Fibroblast of lung (primary cell): ENCODE data around the gene CBFA2T3. TPM values are rescaled to one million over a fixed set of nuclear protein-coding genes. Genes with fewer than 3 reads are reported as not detected.

Source experiments
- DNase-seq, 2 donors: peaks; one replicate each; pipeline versions ENCODE4 v3.0.0 to v3.0.0-alpha.2; 2010; ENCODE audit warnings: low read depth in 2 of 2
- H2AFZ ChIP-seq: 2 replicates; pipeline ENCODE4 v1.5.1; 2012; ENCODE audit warnings: low read length, control low read depth, inconsistent platforms
- H3K27ac ChIP-seq: 2 replicates; pipeline ENCODE4 v1.5.1; 2011; ENCODE audit warnings: low read length, control low read depth; ENCODE audit not compliant: insufficient read depth
- H3K27me3 ChIP-seq: 2 replicates; pipeline ENCODE4 v1.5.1; 2011; ENCODE audit warnings: mild to moderate bottlenecking, low read length; ENCODE audit not compliant: control insufficient read depth, insufficient read depth
- H3K36me3 ChIP-seq: 2 replicates; pipeline ENCODE4 v1.5.1; 2011; ENCODE audit warnings: low read length; ENCODE audit not compliant: control insufficient read depth, insufficient read depth
- H3K4me1 ChIP-seq: 2 replicates; pipeline ENCODE4 v1.5.1; 2011; ENCODE audit warnings: low read length; ENCODE audit not compliant: control insufficient read depth, insufficient read depth; ENCODE audit errors: extremely low read depth
- H3K4me2 ChIP-seq: 2 replicates; pipeline ENCODE4 v1.5.1; 2011; ENCODE audit warnings: low read length, control low read depth; ENCODE audit not compliant: insufficient read depth; ENCODE audit errors: extremely low read depth
- H3K4me3 ChIP-seq, 4 experiments: fragments of 200-600 bp in 1 of 4; sonication (generic) in 1 of 4; replicated peaks in 1 of 4; 2 replicates each; pipeline ENCODE4 v1.5.1; 2011 to 2016; ENCODE audit warnings: low read length in 4 of 4, low read depth in 3 of 4, mild to moderate bottlenecking in 3 of 4, control low read depth in 2 of 4, inconsistent platforms in 1 of 4, mixed read lengths in 1 of 4; ENCODE audit not compliant: insufficient read depth in 1 of 4; ENCODE audit errors: control extremely low read depth in 1 of 4
- H3K79me2 ChIP-seq: 2 replicates; pipeline ENCODE4 v1.5.1; 2012; ENCODE audit warnings: mild to moderate bottlenecking, low read length, inconsistent platforms; ENCODE audit not compliant: control insufficient read depth, insufficient read depth
- H3K9ac ChIP-seq: 2 replicates; pipeline ENCODE4 v1.5.1; 2011; ENCODE audit warnings: mild to moderate bottlenecking, low read length, control low read depth; ENCODE audit not compliant: insufficient read depth
- H3K9me3 ChIP-seq: 2 replicates; pipeline ENCODE4 v1.5.1; 2012; ENCODE audit warnings: low read depth, low read length; ENCODE audit not compliant: control insufficient read depth, insufficient read depth
- H4K20me1 ChIP-seq: 2 replicates; pipeline ENCODE4 v1.5.1; 2011; ENCODE audit warnings: low read length; ENCODE audit not compliant: control insufficient read depth, insufficient read depth; ENCODE audit errors: extremely low read depth
- CTCF ChIP-seq, 2 donors: IDR thresholded peaks in 1 of 2; conservative IDR thresholded peaks in 1 of 2; 1 replicate in 1 of 2; 2 replicates in 1 of 2; pipeline ENCODE4 v1.5.1; 2011 to 2012; ENCODE audit warnings: low read length in 2 of 2, control low read depth in 1 of 2, inconsistent platforms in 1 of 2, low read depth in 1 of 2, mild to moderate bottlenecking in 1 of 2
- EZH2 ChIP-seq: IDR thresholded peaks from 2 replicates; pipeline ENCODE4 v1.5.1; 2012; ENCODE audit warnings: low read length, control low read depth, mild to moderate bottlenecking; ENCODE audit errors: missing control alignments
- polyA plus RNA-seq, 2 donors: library from polyadenylated mRNA; depleted of rRNA in 1 of 2; stranded (reverse) in 1 of 2; unstranded in 1 of 2; fragments of >200 nt; gene quantifications; 2 replicates each; pipeline ENCODE4 v1.2.1, GENCODE V29; 2011 to 2012; ENCODE audit warnings: missing spikeins in 1 of 2
- total RNA-seq: library from RNA; depleted of rRNA; stranded (reverse); fragments of >200 nt; gene quantifications from 2 replicates; pipeline ENCODE4 v1.2.1, GENCODE V29; 2014

CBFA2T3 gene
- total and polyA plus RNA-seq, 2 donors (not counting 1 experiment from before 2014, with no cell fraction given), result under 0.01 to 0.05 TPM

DNA sequence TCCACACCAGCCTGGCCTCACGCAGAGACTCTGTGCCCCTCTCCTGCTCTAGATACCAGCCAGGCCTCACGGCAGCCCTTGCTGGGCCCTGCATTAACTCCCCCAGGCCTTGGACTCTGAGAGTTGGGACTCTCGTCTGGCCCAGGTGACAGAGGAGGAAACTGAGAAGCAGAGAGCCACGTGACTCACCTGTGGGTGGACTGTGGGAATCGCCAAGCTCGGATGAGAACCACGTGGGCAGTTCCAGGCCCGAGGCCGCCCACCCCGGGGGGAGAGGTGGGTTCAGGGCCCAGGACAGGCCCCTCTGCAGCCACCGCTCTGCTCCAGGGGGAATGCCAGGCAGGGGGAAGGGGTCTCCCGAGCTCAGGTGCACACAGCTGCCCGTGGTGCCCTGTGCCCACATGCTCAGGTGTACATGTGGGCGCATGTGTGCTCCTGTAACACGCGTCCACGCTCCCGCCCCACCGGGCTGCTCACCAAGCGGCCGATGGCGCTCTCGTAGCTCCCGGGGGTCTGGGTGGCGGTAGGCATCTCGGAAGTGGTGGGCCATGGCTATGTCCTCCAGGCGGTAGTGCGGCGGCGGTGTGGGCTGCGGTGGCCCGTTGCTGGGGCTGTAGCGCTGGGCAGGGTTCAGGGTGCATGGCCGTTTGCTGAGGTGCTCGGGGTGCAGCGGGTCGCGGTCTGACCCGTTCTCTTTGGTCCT is 92.3 kb downstream of the CBFA2T3 start:
- Histone ChIP-seq H3K36me3 (no peaks in the 10 kb centered on the region), H3K27me3 (no peaks in the 10 kb centered on the region), H3K9me3 (no peaks in the 10 kb centered on the region), H3K79me2 (no peaks in the 10 kb centered on the region), H3K4me1 (peaks cover 17% of the 10 kb centered on the region), H2AFZ (no peak overlapping the region), H3K9ac (no peak overlapping the region), H3K4me3 (no peak overlapping the region), H3K27ac (no peak overlapping the region), H3K4me2 (no peak overlapping the region), H4K20me1 (no peaks in the 10 kb centered on the region)
- no peak for DNase-seq
- TF ChIP-seq CTCF (conservative IDR thresholded peaks at IDR 0.05 in 1 of 2, IDR thresholded peaks at IDR 0.05 in 1 of 2; ENCODE audit: low read depth in 1 of 2, low read length in 2 of 2), result no peak
- TF ChIP-seq EZH2, result no peak

DNA sequence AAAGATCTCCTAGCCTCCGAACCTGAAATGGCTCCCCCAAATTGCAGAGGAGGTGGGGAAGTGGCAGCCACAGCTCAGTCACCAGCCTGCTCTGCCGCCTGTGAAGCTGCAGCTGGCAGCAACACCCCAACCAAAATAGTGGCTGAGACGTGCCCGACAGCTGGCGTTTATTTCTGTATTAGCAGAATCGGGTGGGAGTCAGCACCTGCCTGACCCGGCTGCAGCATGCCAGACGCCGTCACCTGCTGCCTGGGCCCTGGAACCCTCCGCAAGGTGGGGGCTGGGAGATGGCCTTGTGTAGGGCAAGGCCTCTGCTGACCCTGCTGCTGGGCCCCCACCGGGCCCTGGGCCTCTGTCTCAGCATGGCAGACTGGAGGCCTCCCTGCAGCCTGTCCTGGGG is 93.1 kb downstream of the CBFA2T3 start:
- Histone ChIP-seq H3K9ac (no peak overlapping the region), H4K20me1 (no peaks in the 10 kb centered on the region), H3K27ac (no peak overlapping the region), H2AFZ (no peak overlapping the region), H3K27me3 (no peaks in the 10 kb centered on the region), H3K4me1 (peaks cover 17% of the 10 kb centered on the region), H3K9me3 (no peaks in the 10 kb centered on the region), H3K4me2 (no peak overlapping the region), H3K79me2 (no peaks in the 10 kb centered on the region), H3K36me3 (no peaks in the 10 kb centered on the region), H3K4me3 (no peak overlapping the region)
- no peak for DNase-seq
- TF ChIP-seq EZH2 (no peak), CTCF (conservative IDR thresholded peaks at IDR 0.05 in 1 of 2, IDR thresholded peaks at IDR 0.05 in 1 of 2; ENCODE audit: low read depth in 1 of 2, low read length in 2 of 2) (no peak)

DNA sequence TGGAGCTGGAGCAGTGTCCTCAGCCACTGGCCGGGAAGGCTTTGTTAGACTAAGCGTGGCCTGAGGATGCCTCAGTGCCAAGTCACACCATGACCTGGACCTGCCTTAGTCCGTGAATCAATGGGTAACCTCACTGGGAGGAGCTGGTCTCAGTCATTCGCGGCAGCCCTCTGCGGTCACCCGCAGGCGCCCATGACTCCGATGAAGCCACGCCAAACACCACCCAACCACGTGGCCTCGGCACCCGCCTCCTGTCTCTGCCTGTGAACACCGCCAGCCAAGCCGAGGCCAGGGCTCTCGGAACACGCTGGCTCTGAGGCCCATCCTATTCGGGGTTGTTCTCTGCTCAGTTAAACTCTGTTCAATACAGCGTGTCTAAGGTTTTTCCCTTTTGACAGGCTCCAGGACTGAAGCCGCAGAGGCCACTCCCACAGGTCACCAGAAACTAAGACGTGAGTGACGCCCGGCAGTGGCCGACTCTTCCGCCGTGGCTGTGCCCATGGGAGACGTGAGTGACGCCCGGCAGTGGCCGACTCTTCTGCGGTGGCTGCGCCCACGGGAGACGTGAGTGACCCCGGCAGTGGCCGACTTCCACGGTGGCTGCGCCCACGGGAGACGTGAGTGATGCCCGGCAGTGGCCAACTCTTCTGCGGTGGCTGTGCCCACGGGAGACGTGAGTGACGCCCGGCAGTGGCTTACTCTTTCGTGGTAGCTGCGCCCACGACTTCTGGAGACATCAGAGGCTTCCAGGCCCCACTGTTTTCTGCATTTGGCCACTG is 93.7 kb downstream of the CBFA2T3 start:
- Histone ChIP-seq H3K4me2 (no peak overlapping the region), H3K9me3 (no peaks in the 10 kb centered on the region), H3K27ac (no peak overlapping the region), H3K4me1 (peaks cover 15% of the 10 kb centered on the region), H2AFZ (no peak overlapping the region), H3K79me2 (no peaks in the 10 kb centered on the region), H4K20me1 (no peaks in the 10 kb centered on the region), H3K4me3 (no peak overlapping the region), H3K9ac (no peak overlapping the region), H3K27me3 (no peaks in the 10 kb centered on the region), H3K36me3 (no peaks in the 10 kb centered on the region)
- DNase-seq, result no peak
- TF ChIP-seq EZH2, result no peak
- TF ChIP-seq CTCF (conservative IDR thresholded peaks at IDR 0.05 in 1 of 2, IDR thresholded peaks at IDR 0.05 in 1 of 2; ENCODE audit: low read depth in 1 of 2, low read length in 2 of 2), result no peak
